ENCODE data around the gene PPP3CA.

PPP3CA gene

DNA sequence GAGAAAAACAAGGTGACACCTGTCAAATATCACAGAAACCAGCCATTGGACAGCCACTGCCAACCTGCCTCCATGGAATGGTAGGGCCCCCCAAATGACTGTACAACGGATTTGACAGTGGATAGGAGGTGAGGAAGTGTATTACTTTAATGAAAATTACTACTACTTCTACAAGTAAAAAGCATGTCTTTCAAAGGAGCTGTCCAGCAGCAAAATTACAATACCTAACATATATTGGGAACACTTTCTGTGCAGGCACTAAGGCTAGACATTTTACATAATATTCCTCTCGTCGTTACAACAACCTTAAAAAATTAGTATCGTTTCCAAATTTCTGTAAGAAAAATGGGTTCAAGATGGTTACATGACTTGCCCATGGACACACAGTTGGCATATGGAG lies 14.9 kb downstream of the PPP3CA start:
- DNase-seq (ENCODE audit: extremely low read depth in 1 of 2, low read depth in 1 of 2): no peak

DNA sequence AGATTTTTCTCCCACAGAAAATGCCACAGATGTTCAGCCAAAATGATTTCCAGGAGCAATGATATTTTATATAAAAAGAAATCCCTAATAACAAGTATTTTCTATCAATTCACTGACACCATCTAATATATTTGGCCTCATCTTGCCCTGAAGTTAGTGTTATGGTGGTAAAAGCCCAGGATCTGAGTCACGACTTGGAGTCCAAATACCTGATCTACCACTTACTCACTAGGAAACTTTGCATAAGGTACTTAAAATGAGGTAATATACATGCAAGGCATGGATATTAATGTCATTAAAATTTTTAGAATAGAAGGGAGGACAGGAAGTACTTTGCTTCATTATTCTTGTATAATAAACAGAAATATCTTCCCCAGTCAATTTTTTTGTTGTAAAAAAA lies 16.3 kb downstream of the PPP3CA start:
- no peak for DNase-seq (ENCODE audit: extremely low read depth in 1 of 2, low read depth in 1 of 2)

DNA sequence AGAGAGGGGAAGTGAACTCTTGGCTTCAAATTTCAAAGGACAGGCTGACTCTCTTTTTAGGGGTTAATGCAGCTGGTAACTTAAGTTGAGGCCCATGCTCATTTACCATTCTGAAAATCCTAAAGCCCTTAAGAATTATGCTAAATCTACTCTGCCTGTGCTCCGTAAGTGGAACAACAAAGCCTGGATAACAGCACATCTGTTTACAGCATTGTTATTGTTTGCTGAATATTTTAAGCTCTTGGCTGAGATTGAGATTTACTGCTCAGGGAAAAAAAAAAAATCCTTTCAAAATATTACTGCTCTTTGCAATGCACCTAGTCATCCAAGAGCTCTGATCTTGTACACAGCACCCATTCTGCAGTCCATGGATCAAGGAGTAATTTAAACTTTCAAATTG lies 17.7 kb downstream of the PPP3CA start:
- no peak for DNase-seq (ENCODE audit: extremely low read depth in 1 of 2, low read depth in 1 of 2)

DNA sequence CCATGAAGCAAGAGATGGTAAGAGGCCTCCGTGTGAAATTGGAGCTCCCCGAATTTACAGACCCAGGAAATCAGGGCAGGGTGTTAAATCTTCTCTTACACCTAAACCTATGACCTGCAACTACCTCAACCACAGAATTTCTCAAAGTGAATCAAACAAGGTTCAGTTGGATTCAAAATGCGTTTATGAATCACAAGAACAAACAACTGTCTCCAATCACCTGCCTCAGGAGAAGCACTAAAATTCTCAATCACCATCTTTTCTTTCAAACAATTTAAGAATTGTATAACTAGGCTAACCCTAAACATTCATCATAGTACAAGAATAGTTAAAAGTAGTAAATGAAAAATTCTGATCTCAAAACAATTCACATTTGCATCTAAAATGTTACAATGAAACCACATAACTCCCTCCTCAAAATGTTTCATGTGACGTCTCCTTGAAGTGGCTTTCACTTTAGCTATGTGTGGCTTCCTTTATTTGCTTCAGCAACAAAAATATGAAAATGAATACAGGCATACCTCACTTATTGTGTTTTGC lies 19.2 kb downstream of the PPP3CA start:
- no peak for DNase-seq (ENCODE audit: extremely low read depth in 1 of 2, low read depth in 1 of 2)

DNA sequence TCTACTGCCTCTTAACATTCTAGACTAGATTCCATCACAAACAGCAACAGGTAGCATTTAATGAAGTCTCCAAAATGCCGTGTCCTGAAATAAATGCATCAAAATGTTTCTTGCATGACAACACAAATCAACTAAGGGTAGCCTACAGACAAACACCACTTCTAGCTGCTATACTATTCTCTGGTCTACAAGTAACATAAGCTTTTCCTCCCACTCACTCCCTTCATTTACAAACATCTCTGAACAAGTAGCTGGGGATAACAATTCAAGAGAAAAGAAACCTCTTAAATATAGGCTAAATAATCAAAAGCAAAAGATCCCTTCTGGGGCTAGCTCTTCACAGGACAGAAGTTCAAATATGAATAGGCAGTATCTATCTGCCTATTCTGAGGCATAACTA lies 20.8 kb downstream of the PPP3CA start:
- no peak for DNase-seq (ENCODE audit: extremely low read depth in 1 of 2, low read depth in 1 of 2)

DNA sequence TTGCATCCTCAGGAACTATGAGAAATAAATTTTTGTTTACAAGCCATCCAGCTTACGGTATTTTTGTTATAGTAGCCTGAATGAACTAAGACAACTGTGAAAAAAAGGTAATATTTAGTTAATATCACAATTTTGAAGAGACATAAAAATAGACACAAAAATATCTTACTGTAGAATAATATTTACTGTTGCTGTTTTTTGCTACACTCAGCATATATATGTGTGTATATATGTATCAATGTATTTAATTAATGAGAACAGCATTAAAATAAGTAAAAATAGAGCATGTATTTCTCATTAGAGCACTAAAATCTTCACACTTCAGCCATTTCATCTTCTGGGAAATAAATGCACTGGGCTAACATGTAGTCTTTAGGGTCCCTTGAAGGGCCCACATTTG lies 24.6 kb downstream of the PPP3CA start:
- no peak for DNase-seq (ENCODE audit: extremely low read depth in 1 of 2, low read depth in 1 of 2)

DNA sequence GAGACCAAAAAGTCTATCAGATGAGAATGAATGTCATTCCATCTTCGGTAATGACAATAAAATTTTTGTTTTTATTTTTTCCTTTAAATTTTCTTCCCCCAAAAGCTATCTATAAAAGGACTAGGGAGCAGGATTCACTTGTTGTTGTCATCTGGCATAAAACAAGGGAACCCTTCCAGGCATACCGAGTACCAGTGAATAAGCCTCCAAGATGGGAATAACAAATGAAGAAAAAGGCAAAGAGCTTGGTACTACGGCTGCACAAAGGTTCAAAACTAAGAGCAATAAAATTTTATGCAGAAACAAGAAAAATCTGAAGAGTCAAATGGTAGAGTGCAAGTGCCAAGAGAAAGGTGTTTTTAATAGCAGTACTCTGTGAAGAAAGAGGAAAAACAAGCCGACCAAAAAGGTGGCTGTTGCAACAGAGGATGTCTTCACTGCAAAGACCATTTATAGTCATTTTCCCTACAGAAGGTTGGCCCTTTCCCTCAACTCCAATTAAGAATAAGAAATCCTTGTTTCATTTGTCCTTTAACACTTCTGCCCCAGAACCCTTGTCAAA lies 25.8 kb downstream of the PPP3CA start:
- DNase-seq (ENCODE audit: extremely low read depth in 1 of 2, low read depth in 1 of 2): no peak

DNA sequence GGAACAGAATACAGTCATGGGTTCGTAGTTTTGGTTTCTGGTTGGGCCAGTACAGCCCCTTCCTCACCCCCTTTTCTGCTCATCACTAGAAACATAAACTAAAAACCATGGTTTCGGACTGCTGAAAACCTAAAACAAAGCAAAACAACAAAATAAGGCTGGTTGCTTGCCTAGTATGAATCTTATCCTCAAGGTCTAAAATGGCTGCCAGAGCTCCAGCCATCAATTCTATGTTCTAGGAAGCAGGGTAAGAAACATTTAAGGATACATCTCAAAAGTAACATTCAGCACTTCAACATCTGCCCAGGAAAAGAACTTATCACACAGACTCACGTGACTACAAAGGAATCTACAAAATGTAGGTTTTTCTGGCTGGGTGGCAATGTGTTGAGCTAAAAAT lies 31.5 kb downstream of the PPP3CA start:
- DNase-seq (ENCODE audit: extremely low read depth in 1 of 2, low read depth in 1 of 2): no peak

DNA sequence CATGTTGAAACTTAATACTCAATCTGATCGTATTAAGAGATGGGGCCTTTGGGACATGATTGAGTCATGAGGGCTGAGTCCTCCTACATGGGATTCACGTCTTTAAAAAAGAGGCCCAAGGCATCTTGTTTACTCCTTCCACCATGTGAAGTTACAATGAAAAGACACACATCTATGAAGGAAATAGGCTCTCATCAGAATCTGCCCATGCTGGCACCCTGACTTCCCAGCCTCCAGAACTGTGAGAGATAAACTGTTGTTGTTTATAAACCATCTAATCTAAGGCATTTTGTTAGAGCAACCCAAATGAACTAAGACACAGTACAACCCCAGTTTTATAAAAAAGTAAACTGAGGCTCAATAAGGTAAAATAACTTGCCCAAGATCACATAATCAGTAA lies 32.3 kb downstream of the PPP3CA start:
- DNase-seq (ENCODE audit: extremely low read depth in 1 of 2, low read depth in 1 of 2): no peak

DNA sequence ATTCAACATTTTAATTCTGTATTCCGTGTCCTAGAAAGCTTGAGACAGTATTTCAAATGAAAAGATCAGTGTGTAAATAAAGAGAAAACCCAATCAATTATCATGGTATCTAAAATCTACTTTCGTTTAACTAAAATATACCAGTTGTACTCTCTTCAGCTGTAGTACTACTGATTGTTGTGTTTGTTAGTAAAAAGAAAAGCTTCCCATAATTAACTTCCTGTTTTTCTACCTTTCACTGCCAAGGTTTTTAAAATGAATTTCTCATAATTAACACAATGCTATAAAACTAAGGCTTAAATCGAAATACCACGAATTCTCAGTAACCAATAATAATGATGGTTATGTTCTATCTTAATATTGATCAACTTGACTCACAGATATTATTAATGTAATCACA lies 37.4 kb downstream of the PPP3CA start:
- no peak for DNase-seq (ENCODE audit: extremely low read depth in 1 of 2, low read depth in 1 of 2)

DNA sequence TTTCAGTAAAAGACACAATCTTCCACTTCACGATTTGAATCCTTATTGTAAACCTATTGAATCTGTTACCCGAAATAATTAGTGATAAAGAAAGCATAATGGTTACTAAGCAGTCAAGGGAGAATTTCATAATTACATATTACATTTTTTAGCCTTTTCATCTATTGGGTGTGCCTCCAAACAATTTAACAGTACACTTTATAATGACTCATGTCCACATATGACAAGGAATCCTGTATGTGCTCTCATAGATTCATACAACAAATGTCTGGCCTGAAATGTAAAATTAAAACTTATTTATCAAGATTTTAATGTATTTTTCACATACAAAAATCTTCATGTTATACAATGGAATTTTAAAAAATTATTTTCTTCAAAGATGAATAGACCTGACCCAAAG lies 39.4 kb downstream of the PPP3CA start:
- DNase-seq (ENCODE audit: extremely low read depth in 1 of 2, low read depth in 1 of 2): no peak

DNA sequence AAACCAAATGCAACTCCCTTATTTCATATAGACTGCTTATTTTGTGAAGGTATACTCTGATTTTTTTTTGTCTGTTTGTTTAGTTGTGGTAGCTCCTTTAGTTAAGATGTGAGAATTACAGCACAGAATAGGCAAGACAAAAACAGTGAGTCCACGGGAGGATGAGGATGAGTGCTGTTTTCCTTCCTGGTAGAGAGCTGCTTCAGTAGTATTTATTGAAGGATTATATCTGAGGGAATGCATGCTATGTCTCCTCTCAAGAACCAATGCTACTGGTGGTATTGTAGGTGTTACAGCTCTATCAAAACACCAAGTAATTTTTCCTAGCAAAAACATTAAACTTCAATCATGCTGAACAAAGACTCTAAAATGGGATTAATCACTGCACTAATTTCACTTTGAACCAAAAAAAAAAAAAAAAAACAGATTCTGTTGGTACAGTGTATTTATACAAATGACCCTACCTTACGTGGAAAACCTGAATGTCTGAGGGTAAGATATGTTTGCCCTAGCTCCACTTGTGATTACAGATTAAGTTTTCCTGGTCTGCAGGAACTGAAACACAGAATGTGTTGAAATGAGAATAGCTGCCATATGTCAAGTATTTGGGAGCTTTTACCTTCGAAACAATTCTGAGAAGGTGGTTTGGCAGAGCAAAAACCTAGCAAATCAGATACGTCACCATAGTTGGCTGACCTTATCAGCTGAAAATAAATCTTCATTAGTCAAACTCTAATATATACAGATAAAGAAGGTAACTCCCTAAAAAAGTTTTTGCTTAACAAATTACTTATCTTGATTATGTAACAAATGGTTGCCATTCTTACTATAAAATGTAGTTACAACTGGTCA lies 40.3 kb downstream of the PPP3CA start:
- no peak for DNase-seq (ENCODE audit: extremely low read depth in 1 of 2, low read depth in 1 of 2)

DNA sequence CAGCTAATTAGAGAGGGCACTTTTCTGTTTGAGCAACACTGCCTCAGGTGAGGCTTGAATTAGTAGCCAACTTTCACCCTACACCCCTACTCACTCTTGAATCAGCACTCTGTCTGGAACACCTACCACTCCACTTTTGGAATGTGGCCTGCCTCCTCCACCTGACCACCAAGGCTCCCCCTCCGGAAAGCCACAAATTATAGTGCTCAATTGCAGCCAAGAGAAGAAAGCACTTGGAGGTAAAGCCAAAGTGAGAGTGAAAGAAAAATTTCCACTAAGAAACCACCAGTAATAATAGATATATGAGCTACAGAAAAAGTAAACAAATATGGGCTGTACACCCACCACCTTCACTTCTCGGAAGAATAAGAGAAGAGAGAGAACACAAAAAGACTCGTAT lies 41.1 kb downstream of the PPP3CA start:
- DNase-seq (ENCODE audit: extremely low read depth in 1 of 2, low read depth in 1 of 2): no peak

DNA sequence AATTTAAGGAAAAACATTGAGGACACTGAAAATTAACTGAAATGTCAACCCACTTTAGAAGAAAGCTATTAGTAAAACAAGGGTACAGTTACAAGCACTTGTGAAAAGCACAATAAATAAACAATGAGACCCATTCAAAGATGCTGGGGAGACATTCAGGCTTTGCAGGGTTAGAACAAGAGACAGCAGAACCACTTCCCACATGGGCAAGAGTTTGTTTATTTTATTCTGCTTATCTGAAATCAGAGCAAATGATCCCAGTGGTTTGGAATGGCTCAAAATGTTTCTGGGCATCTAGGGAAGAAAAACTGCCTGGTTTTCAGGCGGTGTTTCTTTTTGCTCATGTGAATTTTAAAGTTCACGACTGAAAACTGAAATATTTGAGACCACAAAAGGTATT lies 42.4 kb downstream of the PPP3CA start:
- DNase-seq (ENCODE audit: extremely low read depth in 1 of 2, low read depth in 1 of 2): no peak

DNA sequence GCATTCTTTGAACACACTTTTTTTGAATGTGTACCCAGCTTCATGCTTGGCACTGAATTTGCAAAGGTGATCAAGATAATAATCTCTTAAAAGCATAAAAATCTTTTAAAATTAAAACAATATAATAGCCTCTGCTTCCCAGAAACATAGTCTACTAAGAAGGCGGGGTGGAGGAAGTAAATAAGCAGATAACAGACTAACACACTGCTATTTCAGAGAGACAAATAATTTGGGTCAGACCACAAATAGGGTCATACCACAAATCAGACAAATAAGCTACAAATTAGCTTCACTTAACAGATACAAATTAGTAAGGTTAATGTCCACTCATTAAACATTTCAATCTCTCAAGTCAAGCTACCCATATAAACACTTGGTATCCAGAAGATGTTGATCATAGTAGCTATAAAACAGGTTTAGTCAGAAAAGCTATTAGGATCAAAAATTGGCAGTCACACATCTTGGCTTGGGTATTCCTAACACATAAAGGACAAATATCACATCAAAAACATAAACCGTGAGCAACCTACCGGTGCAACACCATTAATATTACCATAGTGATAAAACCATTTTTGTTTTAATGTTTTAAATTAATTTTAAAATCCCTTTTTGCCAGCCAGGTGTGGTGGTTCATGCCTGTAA lies 47.3 kb downstream of the PPP3CA start:
- no peak for DNase-seq (ENCODE audit: extremely low read depth in 1 of 2, low read depth in 1 of 2)

DNA sequence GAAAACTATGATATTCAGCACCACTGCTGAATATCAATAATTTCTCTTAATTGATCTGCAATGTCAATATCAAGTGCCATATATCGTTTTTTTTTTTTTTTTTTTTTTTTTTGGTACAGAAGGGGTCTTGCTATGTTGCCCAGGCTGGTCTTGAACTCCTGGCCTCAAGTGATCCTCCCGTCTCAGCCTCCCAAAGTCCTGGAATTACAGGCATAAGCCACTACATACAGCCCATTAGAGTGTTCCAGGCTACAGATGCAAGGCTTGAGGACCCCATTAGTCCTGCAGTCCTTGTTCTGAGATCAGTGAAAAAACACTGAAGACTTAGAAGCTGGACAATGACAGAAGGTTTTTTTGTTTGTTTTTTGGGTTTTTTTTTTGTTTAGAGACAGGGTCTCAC lies 48.3 kb downstream of the PPP3CA start:
- no peak for DNase-seq (ENCODE audit: extremely low read depth in 1 of 2, low read depth in 1 of 2)

DNA sequence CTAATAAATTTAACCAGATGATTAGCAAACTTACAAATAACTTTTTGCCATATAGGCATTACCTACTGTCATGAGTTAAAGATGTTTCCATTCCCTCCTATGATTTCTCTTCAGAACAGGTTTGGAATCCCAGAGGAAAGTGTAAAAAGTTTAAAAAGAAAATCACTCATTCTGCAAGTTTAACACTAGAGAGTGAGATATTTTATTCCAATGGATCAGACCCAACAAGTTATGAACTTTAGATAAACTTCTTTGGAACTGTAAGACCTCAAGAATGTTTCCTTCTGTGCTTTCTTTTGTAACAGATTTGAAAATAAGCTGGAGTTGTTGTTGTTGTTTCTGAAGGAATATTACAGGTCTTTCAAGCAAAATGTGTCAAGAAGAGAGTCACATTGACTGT lies 51.6 kb downstream of the PPP3CA start:
- no peak for DNase-seq (ENCODE audit: extremely low read depth in 1 of 2, low read depth in 1 of 2)

DNA sequence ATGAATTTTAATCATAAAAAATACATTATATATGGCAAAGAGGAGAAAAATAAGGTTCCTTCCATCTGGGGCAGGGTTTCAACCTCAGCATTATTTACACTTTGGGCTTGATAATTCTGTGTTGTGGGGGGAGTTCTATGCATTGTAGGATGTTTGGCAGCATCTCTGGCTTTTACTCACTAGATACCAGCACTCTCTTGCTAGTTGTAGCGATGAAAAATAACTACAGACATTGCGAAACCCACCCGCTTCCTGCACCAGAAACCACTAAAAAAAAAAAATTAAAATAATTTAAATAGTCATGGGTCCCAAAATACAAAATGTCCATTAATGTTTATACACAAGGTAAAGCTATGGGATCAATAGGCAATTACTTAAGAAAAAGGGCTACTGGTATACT lies 52.7 kb downstream of the PPP3CA start:
- no peak for DNase-seq (ENCODE audit: extremely low read depth in 1 of 2, low read depth in 1 of 2)

DNA sequence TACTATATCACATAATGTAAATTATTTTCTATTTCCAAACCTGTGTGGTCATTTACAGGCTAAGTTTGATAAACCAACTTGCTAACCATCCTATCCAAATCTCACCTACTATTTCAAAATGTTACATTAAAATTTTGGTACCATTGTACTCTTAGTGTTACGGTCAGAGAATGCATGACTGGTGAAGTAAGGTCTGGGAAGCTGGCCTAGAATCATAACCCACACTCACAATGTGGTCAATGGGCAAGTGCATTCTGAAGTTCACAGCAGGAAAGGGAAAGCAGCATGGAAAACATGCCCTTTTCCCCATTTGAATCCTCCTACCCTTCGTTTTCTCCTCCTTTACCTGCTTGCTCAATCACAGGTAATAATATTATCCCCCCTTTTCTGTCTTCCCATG lies 54.4 kb downstream of the PPP3CA start:
- no peak for DNase-seq (ENCODE audit: extremely low read depth in 1 of 2, low read depth in 1 of 2)

DNA sequence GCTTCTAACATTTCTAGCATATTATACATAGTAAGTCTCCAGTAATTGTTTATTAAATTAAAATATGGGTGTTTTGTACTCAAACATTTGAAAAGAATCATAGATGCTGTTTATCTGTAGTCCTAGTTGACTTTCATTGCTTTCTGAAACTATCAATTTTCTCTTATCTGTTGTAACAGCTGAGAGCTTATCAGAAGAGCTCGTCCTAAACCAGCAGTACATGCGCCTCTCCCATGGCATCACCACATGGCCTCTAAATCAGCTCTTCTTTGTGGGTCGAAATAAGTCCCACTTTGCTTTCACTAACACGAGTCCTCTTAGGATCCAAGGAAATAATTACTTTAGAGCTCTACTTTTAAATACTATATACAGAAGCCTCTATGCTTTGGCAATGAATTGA lies 55.1 kb downstream of the PPP3CA start:
- DNase-seq (ENCODE audit: extremely low read depth in 1 of 2, low read depth in 1 of 2): no peak

DNA sequence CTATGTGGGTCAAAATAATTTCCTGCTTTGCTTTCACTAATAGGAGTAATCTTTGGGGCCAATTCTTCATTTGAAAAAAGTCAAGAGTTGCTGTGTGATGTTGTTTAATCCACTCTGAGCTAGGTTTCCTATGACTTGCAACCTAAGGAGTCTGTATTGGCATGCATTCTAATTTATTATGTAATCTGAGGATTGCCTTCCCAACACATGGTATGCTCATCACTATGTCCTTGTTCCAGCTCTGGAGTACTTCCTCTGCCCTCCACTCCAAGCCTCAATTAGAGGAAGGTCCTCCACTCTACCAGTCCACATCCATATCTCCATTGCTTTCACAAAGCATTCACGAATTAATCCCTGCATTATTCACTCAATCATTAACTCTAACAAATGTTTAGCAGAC lies 56.1 kb downstream of the PPP3CA start:
- no peak for DNase-seq (ENCODE audit: extremely low read depth in 1 of 2, low read depth in 1 of 2)

DNA sequence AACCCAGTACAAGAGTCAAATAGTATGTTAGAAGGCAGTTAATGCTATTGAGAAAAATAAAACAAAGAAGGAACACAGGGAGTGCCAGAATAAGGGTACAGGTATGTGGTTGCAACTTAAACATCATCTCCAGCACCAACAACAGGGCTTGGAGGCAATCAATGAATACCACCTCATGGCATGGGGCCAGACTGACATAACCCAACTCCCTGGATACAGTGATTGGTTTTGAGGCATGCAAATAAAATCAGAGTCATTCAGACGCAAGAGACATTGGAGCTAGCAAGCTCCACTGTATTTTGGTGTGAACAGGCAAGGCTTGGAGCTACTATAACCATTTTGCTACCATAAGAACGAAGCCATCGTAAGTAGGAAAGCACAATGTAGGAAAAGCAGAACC lies 56.7 kb downstream of the PPP3CA start:
- DNase-seq (ENCODE audit: extremely low read depth in 1 of 2, low read depth in 1 of 2): no peak
